HepG2 (cell line): Measurements from ENCODE around the gene PRDX2. TPM values are rescaled to one million over a fixed set of nuclear protein-coding genes. Genes with fewer than 3 reads are reported as not detected.
A peak's percentile ranks its signal among the peaks of the same experiment; 100 is the strongest.

Source experiments
- ATAC-seq: fragments of 200-7000 bp; cut with Tn5 transposase; 3 replicates; pipeline ENCODE4 v1.9.1; 2020; ENCODE audit warnings: mild to moderate bottlenecking, moderate library complexity
- BruUV-seq: library from RNA; stranded (reverse); fragments of 400-500 nt; replicated peaks from 2 replicates; lab custom pipeline; 2021; lab: Mats Ljungman, UMichigan
- CTCF ChIA-PET: fragments of 300-600 bp; formaldehyde crosslinking; extraction: SDS; loops from one replicate; lab custom pipeline; 2021; ENCODE audit warnings: low total read pairs, inconsistent platforms, low intra/inter-chr PET ratio; lab: Yijun Ruan, JAX
- POLR2A ChIA-PET: fragments of 350-600 bp; sonication (Branson Sonifier 250); formaldehyde crosslinking; loops from one replicate; lab custom pipeline; 2020; ENCODE audit warnings: antibody characterized with exemption, inconsistent platforms; lab: Yijun Ruan, JAX
- DNase-seq: peaks from one replicate; pipeline ENCODE4 v3.0.0-alpha.2; 2015; ENCODE audit warnings: low spot score
- FAIRE-seq: peaks from 3 replicates; lab custom pipeline; 2011; peaks lifted over from hg19 to GRCh38; lab: Jason Lieb, UNC
- H2AFZ ChIP-seq: one replicate; pipeline ENCODE4 v1.6.1; 2011; ENCODE audit warnings: low read length, inconsistent platforms
- H3K27ac ChIP-seq: fragments of 300-600 bp; 3 replicates; pipeline ENCODE4 v1.8.0; 2011; ENCODE audit warnings: mixed run types, mild to moderate bottlenecking, mixed read lengths, low read length, inconsistent platforms; ENCODE audit not compliant: insufficient read depth; ENCODE audit errors: extremely low read length
- H3K27me3 ChIP-seq, 2 experiments: fragments of 200-600 bp in 1 of 2; 2 replicates in 1 of 2; 3 replicates in 1 of 2; pipeline versions ENCODE4 v1.6.0 to v1.8.0; 2011; ENCODE audit warnings: low read length in 2 of 2, mild to moderate bottlenecking in 2 of 2, moderate library complexity in 2 of 2, inconsistent platforms in 1 of 2; ENCODE audit not compliant: insufficient read depth in 2 of 2, control insufficient read depth in 1 of 2
- H3K36me3 ChIP-seq, 2 experiments: fragments of 200-600 bp in 1 of 2; replicated peaks in 1 of 2; 2 replicates in 1 of 2; 3 replicates in 1 of 2; pipeline versions ENCODE4 v1.5.1 to v1.8.0; 2011; ENCODE audit warnings: low read length in 2 of 2, inconsistent platforms in 1 of 2; ENCODE audit not compliant: insufficient read depth in 2 of 2, control insufficient read depth in 1 of 2
- H3K4me1 ChIP-seq: 2 replicates; pipeline ENCODE4 v1.5.1; 2012; ENCODE audit warnings: low read length, inconsistent platforms; ENCODE audit not compliant: insufficient read depth
- H3K4me2 ChIP-seq: 2 replicates; pipeline ENCODE4 v1.6.0; 2011; ENCODE audit warnings: low read depth, low read length, inconsistent platforms
- H3K4me3 ChIP-seq, 3 experiments: fragments of 200-600 bp in 1 of 3; sonication (generic), shearing (Covaris generic) in 1 of 3; replicated peaks in 1 of 3; 2 replicates each; pipeline ENCODE4 v1.5.1; 2011 to 2016; ENCODE audit warnings: low read length in 3 of 3, inconsistent platforms in 2 of 3, low read depth in 2 of 3, mild to moderate bottlenecking in 2 of 3, control low read depth in 1 of 3, mixed read lengths in 1 of 3; ENCODE audit not compliant: insufficient read depth in 1 of 3
- H3K79me2 ChIP-seq: one replicate; pipeline ENCODE4 v1.6.1; 2011; ENCODE audit warnings: low read length, inconsistent platforms; ENCODE audit not compliant: insufficient read depth
- H3K9ac ChIP-seq: 2 replicates; pipeline ENCODE4 v1.6.0; 2011; ENCODE audit warnings: mild to moderate bottlenecking, low read depth, low read length, inconsistent platforms; ENCODE audit not compliant: insufficient read depth
- H3K9me3 ChIP-seq: 2 replicates; pipeline ENCODE4 v1.5.1; 2012; ENCODE audit warnings: mild to moderate bottlenecking, low read length
- H4K20me1 ChIP-seq: 2 replicates; pipeline ENCODE4 v1.6.0; 2011; ENCODE audit warnings: inconsistent platforms, mild to moderate bottlenecking, low read length, moderate library complexity; ENCODE audit not compliant: insufficient read depth
- ARID5B ChIP-seq: IDR thresholded peaks from 2 replicates; pipeline ENCODE4 v1.4.0; 2020; ENCODE audit warnings: mild to moderate bottlenecking, missing genetic modification reagents
- BCL6 ChIP-seq: IDR thresholded peaks from 2 replicates; pipeline ENCODE4 v1.6.1; 2016; ENCODE audit warnings: missing genetic modification reagents, missing compliant biosample characterization
- CEBPG ChIP-seq: IDR thresholded peaks from 2 replicates; pipeline ENCODE4 v1.6.1; 2016
- GABPB1 ChIP-seq: IDR thresholded peaks from 2 replicates; pipeline ENCODE4 v1.6.1; 2016; ENCODE audit warnings: mild to moderate bottlenecking, missing genetic modification reagents, moderate library complexity, missing compliant biosample characterization
- HBP1 ChIP-seq: IDR thresholded peaks from 2 replicates; pipeline ENCODE4 v1.6.1; 2016; ENCODE audit warnings: low read depth, control low read depth
- HNF4G ChIP-seq, 2 experiments: sonication (generic) in 1 of 2; formaldehyde crosslinking in 1 of 2; IDR thresholded peaks; 2 replicates each; pipeline versions ENCODE4 v1.4.0 to v1.6.1; 2011 to 2020; ENCODE audit warnings: borderline replicate concordance in 2 of 2, low read depth in 2 of 2, mild to moderate bottlenecking in 2 of 2, low read length in 1 of 2, missing genetic modification reagents in 1 of 2, moderate library complexity in 1 of 2
- KAT8 ChIP-seq: IDR thresholded peaks from 2 replicates; pipeline ENCODE4 v1.6.1; 2016; ENCODE audit warnings: missing genetic modification reagents, missing compliant biosample characterization
- MAX ChIP-seq: IDR thresholded peaks from 2 replicates; pipeline ENCODE4 v1.6.1; 2012; ENCODE audit warnings: inconsistent platforms
- NCOA2 ChIP-seq: sonication (generic); formaldehyde crosslinking; IDR thresholded peaks from 2 replicates; pipeline ENCODE4 v1.8.0; 2022; ENCODE audit warnings: inconsistent platforms
- UBTF ChIP-seq: sonication (generic); formaldehyde crosslinking; IDR thresholded peaks from 2 replicates; pipeline ENCODE4 v1.4.0; 2020; ENCODE audit warnings: mild to moderate bottlenecking, missing genetic modification reagents
- ZNF138 ChIP-seq: sonication (generic); formaldehyde crosslinking; IDR thresholded peaks from 2 replicates; pipeline ENCODE4 v1.5.0; 2020; ENCODE audit warnings: mild to moderate bottlenecking, low read depth, missing genetic modification reagents
- ZNF644 ChIP-seq: IDR thresholded peaks from 2 replicates; pipeline ENCODE4 v1.6.1; 2016; ENCODE audit warnings: low read depth
- ZNF670 ChIP-seq: sonication (generic); formaldehyde crosslinking; IDR thresholded peaks from 2 replicates; pipeline ENCODE4 v1.8.0; 2022; ENCODE audit warnings: mild to moderate bottlenecking, missing genetic modification reagents, borderline replicate concordance
- WGBS: methylation state at CpG from one replicate; pipeline ENCODE4 v1.1.6; 2017; ENCODE audit warnings: low lambda C conversion rate; 5-methylcytosine and 5-hydroxymethylcytosine counted together
- in situ Hi-C: cut with HindIII; loops from 2 replicates; pipeline ENCODE4 v1.10.0; 2017; ENCODE audit warnings: low pct_unique_long_range_greater_than_20kb; ENCODE audit not compliant: extremely low pct_ligation_motif_present
- intact Hi-C: fragments of 100-400 bp; cut with micrococcal nuclease; formaldehyde crosslinking; loops from one replicate; pipeline ENCODE4 v1.10.0; 2022; ENCODE audit not compliant: unreplicated experiment
- polyA plus RNA-seq, 8 experiments: library from polyadenylated mRNA; depleted of rRNA in 3 of 8; stranded (reverse) in 7 of 8; unstranded in 1 of 8; fragments of >200 nt; fragmentation: Illumina TruSeq in 4 of 8; extraction: Trizol in 4 of 8; gene quantifications; 2 replicates each; pipeline versions ENCODE4 v1.2.1 to v1.2.3, GENCODE V29; 2011 to 2016; ENCODE audit warnings: low read depth in 4 of 8, missing spikeins in 1 of 8, mixed read lengths in 1 of 8; ENCODE audit not compliant: insufficient read depth in 1 of 8
- total RNA-seq, 5 experiments: library from RNA; depleted of rRNA; stranded (reverse); fragments of >200 nt; fragmentation: Illumina TruSeq; extraction: Trizol; gene quantifications; 2 replicates each; pipeline ENCODE4 v1.2.3, GENCODE V29; 2016; ENCODE audit warnings: low read depth in 1 of 5

The PRDX2 gene
- total and polyA plus RNA-seq, 2 of the 13 experiments (the other 11 are each of a cell fraction or from before 2014, with no cell fraction given) = 218 to 381 TPM

GRCh38 chr19:12779162-12779993 lies 22.2 kb downstream of the PRDX2 start:
- H2AFZ ChIP-seq = peak overlapping the region; percentile 48
- peak overlapping the region; percentile 76 to 80 (median 79) for H3K4me3 ChIP-seq
- FAIRE-seq (peak; percentile 83), DNase-seq (peak; percentile 61), ATAC-seq (peak; percentile 56)
- ChIA-PET POLR2A (interaction anchor here (0.6 to 6.4 kb wide), 9 partner anchors 10 to 57 kb away, joined by 3 to 124 read pairs (median 5); partner anchors contain the start of genes JUNB, PRDX2 and THSD8), CTCF (interaction anchor here (3.9 kb wide), 1 partner anchor 16 kb away, joined by 54 read pairs; no protein-coding TSS in a partner anchor)
- no peak overlapping the region for H3K27ac ChIP-seq
- H3K4me1 ChIP-seq = peaks cover 61% of the 10 kb centered on the region
- intact Hi-C loops (no loop called here), in situ Hi-C loops (no loop called here)
- H3K9me3 ChIP-seq = no peaks in the 10 kb centered on the region
- no peaks in the 10 kb centered on the region for H4K20me1 ChIP-seq
- peak overlapping the region; percentile 53 for H3K9ac ChIP-seq
- H3K4me2 ChIP-seq = peak overlapping the region; percentile 91
- BruUV-seq = no TSS peak
- WGBS = 13% methylated on average over 3 of the region's 15 CpGs
- H3K36me3 ChIP-seq = no peaks in the 10 kb centered on the region
- no peaks in the 10 kb centered on the region; a peak in 1 of 5 replicates for H3K27me3 ChIP-seq
- H3K79me2 ChIP-seq = no peaks in the 10 kb centered on the region
- TF ChIP-seq ZNF644 (CRISPR knock-in tag) (0 out of 2 replicates have a peak, but pooled peaks have one; percentile 28), HNF4G (IDR thresholded peaks at IDR 0.05; ENCODE audit: borderline replicate concordance, low read depth, low read length) (no peak), HNF4G (CRISPR knock-in tag; IDR thresholded peaks at IDR 0.05; ENCODE audit: borderline replicate concordance, low read depth) (0 out of 2 replicates have a peak, but pooled peaks have one; percentile 25), ZNF670 (CRISPR knock-in tag) (peak; percentile 47; the same call in 1 of the 2 replicates), CEBPG (CRISPR knock-in tag) (0 out of 2 replicates have a peak, but pooled peaks have one; percentile 6), KAT8 (CRISPR knock-in tag) (peak; percentile 36; the same call in 1 of the 2 replicates), BCL6 (CRISPR knock-in tag) (peak; percentile 32; the same call in 1 of the 2 replicates), GABPB1 (CRISPR knock-in tag) (0 out of 2 replicates have a peak, but pooled peaks have one; percentile 29), UBTF (CRISPR knock-in tag) (0 out of 2 replicates have a peak, but pooled peaks have one; percentile 40), NCOA2 (CRISPR knock-in tag) (peak; percentile 15; the same call in 1 of the 2 replicates), ARID5B (CRISPR knock-in tag) (peak; percentile 5; the same call in 1 of the 2 replicates), MAX (0 out of 2 replicates have a peak, but pooled peaks have one; percentile 15), HBP1 (CRISPR knock-in tag) (0 out of 2 replicates have a peak, but pooled peaks have one; percentile 29), ZNF138 (no peak)
